Ishikawa (cell line): ENCODE results near the gene KLHL25.

ENCODE experiments used
- CEBPB ChIP-seq: IDR thresholded peaks from 2 replicates; pipeline ENCODE4 v1.6.1; 2012
- CREB1 ChIP-seq: IDR thresholded peaks from 2 replicates; pipeline ENCODE4 v1.6.1; 2012; ENCODE audit warnings: low read depth
- EGR1 ChIP-seq: IDR thresholded peaks from 2 replicates; pipeline ENCODE4 v1.6.1; 2012
- EP300 ChIP-seq: IDR thresholded peaks from 2 replicates; pipeline ENCODE4 v1.6.1; 2012; ENCODE audit warnings: borderline replicate concordance
- FOXM1 ChIP-seq: IDR thresholded peaks from 2 replicates; pipeline ENCODE4 v1.6.1; 2012; ENCODE audit warnings: low read depth, borderline replicate concordance
- MAX ChIP-seq: IDR thresholded peaks from 2 replicates; pipeline ENCODE4 v1.6.1; 2012
- NFIC ChIP-seq: IDR thresholded peaks from 2 replicates; pipeline ENCODE4 v1.6.1; 2012
- RAD21 ChIP-seq: IDR thresholded peaks from 2 replicates; pipeline ENCODE4 v1.6.1; 2012; ENCODE audit warnings: low read depth
- TAF1 ChIP-seq: IDR thresholded peaks from 2 replicates; pipeline ENCODE4 v1.6.1; 2012; ENCODE audit warnings: low read depth, mild to moderate bottlenecking
- TCF12 ChIP-seq: IDR thresholded peaks from 2 replicates; pipeline ENCODE4 v1.6.1; 2012; ENCODE audit warnings: low read depth
- TEAD4 ChIP-seq: IDR thresholded peaks from 2 replicates; pipeline ENCODE4 v1.6.1; 2012
- YY1 ChIP-seq: IDR thresholded peaks from 2 replicates; pipeline ENCODE4 v1.6.1; 2012; ENCODE audit warnings: low read depth
- ZBTB7A ChIP-seq: IDR thresholded peaks from 2 replicates; pipeline ENCODE4 v1.6.1; 2012; ENCODE audit warnings: low read depth
- TF ChIP-seq, protein P1 (sequence below): IDR thresholded peaks from 2 replicates; pipeline ENCODE4 v1.6.1; 2012; ENCODE audit warnings: low read depth, mild to moderate bottlenecking
- TF ChIP-seq, protein P2 (sequence below): IDR thresholded peaks from 2 replicates; pipeline ENCODE4 v1.6.1; 2012

The KLHL25 gene

GRCh38 chr15:85825118-85825517 lies 30.4 kb upstream of the KLHL25 start:
- TF ChIP-seq RAD21 (no peak), CREB1 (no peak), MAX (no peak), TEAD4 (no peak), CEBPB (no peak), YY1 (no peak), TAF1 (no peak), EGR1 (no peak), NFIC (no peak), ZBTB7A (no peak)
- TF ChIP-seq, protein P1, sequence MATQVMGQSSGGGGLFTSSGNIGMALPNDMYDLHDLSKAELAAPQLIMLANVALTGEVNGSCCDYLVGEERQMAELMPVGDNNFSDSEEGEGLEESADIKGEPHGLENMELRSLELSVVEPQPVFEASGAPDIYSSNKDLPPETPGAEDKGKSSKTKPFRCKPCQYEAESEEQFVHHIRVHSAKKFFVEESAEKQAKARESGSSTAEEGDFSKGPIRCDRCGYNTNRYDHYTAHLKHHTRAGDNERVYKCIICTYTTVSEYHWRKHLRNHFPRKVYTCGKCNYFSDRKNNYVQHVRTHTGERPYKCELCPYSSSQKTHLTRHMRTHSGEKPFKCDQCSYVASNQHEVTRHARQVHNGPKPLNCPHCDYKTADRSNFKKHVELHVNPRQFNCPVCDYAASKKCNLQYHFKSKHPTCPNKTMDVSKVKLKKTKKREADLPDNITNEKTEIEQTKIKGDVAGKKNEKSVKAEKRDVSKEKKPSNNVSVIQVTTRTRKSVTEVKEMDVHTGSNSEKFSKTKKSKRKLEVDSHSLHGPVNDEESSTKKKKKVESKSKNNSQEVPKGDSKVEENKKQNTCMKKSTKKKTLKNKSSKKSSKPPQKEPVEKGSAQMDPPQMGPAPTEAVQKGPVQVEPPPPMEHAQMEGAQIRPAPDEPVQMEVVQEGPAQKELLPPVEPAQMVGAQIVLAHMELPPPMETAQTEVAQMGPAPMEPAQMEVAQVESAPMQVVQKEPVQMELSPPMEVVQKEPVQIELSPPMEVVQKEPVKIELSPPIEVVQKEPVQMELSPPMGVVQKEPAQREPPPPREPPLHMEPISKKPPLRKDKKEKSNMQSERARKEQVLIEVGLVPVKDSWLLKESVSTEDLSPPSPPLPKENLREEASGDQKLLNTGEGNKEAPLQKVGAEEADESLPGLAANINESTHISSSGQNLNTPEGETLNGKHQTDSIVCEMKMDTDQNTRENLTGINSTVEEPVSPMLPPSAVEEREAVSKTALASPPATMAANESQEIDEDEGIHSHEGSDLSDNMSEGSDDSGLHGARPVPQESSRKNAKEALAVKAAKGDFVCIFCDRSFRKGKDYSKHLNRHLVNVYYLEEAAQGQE = no peak
- TF ChIP-seq, protein P2, sequence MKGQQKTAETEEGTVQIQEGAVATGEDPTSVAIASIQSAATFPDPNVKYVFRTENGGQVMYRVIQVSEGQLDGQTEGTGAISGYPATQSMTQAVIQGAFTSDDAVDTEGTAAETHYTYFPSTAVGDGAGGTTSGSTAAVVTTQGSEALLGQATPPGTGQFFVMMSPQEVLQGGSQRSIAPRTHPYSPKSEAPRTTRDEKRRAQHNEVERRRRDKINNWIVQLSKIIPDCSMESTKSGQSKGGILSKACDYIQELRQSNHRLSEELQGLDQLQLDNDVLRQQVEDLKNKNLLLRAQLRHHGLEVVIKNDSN = no peak

DNA sequence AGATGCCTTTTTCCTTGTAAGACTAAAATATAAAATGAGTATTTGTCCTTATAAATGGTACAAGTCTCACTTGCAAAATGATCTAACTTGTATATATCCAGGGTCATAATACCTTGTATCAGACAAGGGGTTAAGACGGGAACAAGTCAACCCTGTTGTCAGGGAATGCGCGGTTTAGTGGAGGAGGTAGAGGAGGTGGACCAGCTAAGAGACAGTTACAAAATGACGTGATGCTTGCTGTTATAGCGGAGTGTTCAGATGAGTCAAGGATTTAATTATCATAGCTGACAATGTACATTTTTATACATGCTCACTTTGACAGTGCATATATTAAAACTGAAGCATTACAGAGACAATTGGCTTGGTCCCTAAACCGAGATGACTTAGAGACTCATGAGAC lies 26.8 kb upstream of the KLHL25 start:
- TF ChIP-seq MAX (no peak), YY1 (no peak)

GRCh38 chr15:85819938-85820337 lies 25.2 kb upstream of the KLHL25 start:
- TF ChIP-seq EP300 (no peak), NFIC (no peak), RAD21 (no peak), YY1 (no peak), TCF12 (no peak), ZBTB7A (no peak), CEBPB (no peak), TAF1 (no peak), FOXM1 (no peak), EGR1 (no peak), TEAD4 (no peak), CREB1 (no peak), MAX (no peak)
- TF ChIP-seq, protein P1 = no peak
- TF ChIP-seq, protein P2 = no peak

DNA sequence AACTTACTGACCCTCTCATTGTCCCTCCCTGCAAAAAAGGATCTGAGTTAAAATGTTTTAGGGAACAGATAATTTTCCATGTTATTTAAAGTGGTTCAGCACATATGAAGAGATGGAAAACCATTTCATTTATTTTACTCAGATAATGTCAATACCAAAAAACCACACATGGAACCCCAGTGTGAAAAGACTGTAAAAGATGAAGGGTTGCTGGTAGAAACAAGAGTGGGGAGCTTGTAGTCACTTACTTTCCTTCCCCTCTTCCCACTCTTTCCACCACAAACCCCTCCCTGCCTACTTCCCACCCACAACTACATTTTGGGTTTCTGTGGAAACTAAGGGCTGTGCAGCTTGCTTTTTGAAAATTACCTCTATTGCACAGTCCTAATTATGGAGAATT lies 18.5 kb upstream of the KLHL25 start:
- TF ChIP-seq YY1 (no peak), NFIC (no peak), EP300 (no peak), EGR1 (no peak), TCF12 (no peak)
- TF ChIP-seq, protein P1 = no peak

GRCh38 chr15:85810075-85810474 lies 15.3 kb upstream of the KLHL25 start:
- TF ChIP-seq TEAD4 = no peak
- TF ChIP-seq TAF1 = no peak
- TF ChIP-seq TCF12 = no peak
- TF ChIP-seq, protein P1 = no peak
- no peak for TF ChIP-seq ZBTB7A
- TF ChIP-seq MAX = no peak
- no peak for TF ChIP-seq EGR1
- no peak for TF ChIP-seq CEBPB
- no peak for TF ChIP-seq FOXM1
- no peak for TF ChIP-seq CREB1
- TF ChIP-seq RAD21 = no peak
- TF ChIP-seq NFIC = no peak
